AG08396 (cell line): Measurements from ENCODE around the gene WBP2.

Experiments
- DNase-seq: peaks from one replicate; pipeline ENCODE4 v3.0.0; 2012; ENCODE audit warnings: low spot score, mixed read lengths

Gene WBP2

GRCh38 chr17:75855310-75856061, at the start of gene WBP2:
Gene WBP2 (minus strand): TSS chr17:75855335. CDS start chr17:75855297, 38 bp downstream.
- DNase-seq: peak; percentile 99

GRCh38 chr17:75902406-75902805, 47.3 kb upstream of the WBP2 start:
- DNase-seq: no peak

- no peak for DNase-seq
Measured at GRCh38 chr17:75901727-75902126, 46.6 kb upstream of the WBP2 start.

DNA sequence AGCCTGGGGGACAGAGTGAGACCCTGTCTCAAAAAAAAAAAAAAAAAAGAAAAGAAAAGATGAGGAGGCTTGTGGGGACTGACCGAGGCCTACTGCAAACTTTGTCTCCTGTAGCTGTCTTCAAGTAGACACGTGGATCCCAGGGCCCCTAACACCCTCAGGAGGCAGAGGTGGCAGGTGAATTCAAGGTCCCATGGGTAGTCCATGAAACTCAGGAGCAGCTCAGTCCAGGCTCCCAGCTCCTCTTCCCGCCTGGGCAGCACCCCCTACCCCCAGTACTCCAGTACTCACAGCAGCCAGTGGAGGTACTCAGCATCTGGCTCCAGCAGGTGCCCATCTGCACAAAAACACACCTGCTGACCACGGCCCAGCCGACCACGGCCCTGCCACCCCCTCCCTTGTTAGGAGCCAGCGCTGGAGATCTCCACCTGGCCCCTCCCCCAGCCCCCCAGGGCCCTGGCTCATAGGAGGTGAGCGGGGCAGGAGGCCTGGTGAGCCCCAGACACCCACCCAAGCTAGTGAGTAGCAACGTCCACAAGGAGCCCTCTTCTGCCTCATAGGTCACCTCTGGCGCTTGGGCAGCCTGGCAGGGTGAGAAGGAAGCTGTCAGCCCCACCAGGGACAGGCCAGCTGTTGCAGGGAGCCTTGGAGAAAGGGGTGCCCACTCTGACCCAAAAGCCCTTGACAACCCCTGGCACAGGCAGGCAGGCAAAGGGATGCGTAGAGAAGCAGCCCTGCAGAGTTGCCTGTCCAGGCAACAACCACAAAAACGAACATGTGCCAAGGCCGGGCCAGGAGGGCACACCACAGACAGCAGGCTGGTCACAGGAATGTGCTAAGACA, 45.8 kb upstream of the WBP2 start:
- DNase-seq: no peak

DNA sequence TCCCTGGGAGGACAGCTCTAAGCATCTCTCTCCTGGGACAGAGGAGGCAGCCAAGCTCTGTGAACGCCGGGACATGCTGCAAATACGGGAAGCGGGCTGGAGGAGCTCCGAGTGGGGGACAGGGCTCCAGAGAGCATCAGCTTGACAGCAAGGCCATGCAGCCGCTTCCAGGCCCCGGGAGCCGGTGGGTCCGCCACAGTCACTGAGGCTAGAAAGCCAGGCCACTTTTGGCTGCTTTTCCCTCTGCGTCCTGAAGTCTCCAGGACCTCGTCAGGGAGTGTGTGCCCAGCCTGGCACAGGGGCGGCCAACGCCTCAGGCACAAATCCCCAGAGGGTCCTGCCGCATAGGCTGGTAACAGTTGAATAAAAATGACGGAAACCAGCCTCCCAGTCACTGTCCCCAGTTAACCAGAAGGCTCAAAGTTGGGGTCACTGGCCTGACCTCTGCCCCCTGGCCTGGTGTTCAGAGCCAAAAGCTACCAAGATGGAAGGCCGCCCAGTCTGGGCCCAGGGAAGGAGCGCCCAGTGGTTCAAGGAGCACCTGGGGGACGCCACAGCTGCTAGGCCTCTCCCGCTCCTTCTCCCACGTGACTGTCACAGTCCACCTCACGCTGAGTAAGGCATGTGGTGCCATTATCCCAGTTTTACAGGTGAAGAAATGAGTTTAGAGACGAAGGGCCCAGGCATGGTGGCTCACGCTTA, 44.8 kb upstream of the WBP2 start:
- DNase-seq: no peak

- no peak for DNase-seq
Measured at GRCh38 chr17:75899353-75899752, 44.2 kb upstream of the WBP2 start.

GRCh38 chr17:75898791-75899190, 43.7 kb upstream of the WBP2 start:
- no peak for DNase-seq

GRCh38 chr17:75898065-75898464, 42.9 kb upstream of the WBP2 start:
- DNase-seq: no peak

GRCh38 chr17:75897160-75898019, 42.3 kb upstream of the WBP2 start:
- no peak for DNase-seq

DNA sequence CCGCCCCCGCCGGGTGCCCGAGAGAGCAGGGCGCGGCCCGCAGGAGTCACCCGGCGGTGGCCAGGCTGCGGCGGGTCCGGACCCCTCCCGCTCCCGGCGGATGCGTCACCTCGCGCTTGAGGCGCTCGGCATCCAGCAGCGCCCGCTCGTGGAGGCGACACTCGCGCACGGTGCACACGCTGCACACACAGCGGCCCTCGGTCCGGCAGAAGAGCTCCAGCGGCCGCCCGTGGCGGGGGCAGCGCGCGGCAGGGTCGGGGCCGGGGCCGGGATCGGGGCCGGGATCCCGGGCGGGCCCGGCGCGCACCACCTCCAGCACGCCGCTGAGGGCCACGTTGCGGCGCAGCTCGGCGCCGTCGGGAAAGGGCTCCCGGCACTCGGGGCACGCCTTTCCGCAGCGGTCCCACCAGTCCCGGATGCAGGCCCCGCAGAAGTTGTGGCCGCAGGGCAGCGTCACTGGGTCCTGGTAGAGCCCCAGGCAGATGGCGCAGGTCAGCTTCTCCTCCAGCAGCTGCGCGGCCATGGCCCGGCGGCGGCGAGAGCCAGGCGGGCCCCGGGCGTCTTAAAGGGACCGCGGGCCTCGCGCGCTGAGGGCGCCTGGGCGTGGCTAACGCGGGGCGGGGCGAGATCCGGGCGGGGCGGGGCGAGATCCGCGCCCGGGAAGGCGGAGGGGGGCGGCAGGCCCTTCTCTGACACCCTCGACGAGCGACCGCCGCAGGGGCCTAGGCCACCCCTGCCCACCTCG, 41.5 kb upstream of the WBP2 start, which contains the start of gene TRIM65:
Gene TRIM65 (minus strand): TSS at position 537 of the 745 bp plus-strand sequence. CDS start 14 bp downstream, at position 523.
- DNase-seq: peak; percentile 94

DNA sequence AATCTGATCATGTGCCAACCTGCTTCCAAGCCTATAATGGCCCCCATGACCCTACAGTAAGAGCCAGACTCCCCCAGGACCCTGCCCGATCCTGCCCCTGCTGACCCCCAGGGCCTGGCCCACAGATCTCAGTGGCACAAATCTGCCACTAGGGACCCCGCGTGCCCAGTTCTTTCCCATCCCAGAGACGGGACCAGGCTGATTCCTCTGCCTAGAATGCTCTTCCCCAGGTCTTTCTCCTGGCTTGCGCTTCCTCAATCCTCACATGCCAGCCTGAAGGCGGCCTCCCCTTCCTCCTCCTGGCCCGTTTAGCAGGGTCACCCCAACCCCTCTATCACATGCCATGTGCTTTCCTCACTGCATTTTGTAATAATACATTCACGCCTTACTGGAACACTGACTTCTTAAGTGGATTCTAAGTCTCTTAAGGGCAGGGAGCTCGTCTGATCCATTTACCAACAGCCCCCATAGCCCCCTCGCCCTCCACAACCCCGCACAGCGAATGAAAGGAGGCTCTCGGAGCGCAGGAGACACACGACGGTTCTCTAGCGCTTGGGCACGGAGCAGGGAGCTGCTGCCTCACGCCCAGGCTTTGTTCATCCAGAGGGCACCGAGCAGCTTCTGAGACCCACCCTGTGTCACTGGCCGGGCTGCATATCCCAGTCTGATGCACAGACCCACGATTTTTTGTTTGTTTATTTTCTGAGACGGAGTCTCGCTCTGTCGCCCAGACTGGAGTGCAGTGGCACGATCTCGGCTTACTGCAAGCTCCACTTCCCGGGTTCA, 40.4 kb upstream of the WBP2 start:
- peak; percentile 61 for DNase-seq

DNA sequence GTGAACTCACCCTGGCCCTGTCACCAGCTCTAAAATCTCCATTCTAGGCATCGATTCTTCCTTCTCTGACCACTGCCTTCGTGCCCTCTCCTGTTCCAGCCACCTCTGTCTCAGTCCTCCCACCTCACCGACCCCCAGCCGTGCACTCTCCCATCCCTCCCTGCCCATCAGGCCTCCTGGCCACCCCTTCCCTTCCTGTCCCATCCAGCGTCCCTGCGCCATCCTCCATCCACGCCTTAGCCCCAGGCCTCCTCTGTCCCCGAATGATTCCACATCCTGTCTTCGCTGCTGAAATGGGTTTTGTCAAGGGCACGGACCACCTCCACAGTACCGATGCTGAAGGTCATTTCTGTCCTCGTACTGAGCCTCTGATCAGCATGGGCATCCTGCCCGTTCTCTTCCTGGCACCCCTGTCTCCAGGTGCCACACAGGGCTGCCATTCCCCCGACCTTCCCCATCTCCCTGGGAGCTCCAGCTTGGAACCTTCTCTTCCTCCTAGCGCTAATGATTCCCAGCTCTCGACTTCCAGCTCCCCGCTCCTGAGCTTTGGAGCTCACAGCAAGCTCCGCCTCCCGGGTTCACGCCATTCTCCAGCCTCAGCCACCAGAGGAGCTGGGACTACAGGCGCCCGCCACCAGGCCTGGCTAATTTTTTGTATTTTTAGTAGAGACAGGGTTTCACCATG, 39.1 kb upstream of the WBP2 start:
- DNase-seq: no peak

DNA sequence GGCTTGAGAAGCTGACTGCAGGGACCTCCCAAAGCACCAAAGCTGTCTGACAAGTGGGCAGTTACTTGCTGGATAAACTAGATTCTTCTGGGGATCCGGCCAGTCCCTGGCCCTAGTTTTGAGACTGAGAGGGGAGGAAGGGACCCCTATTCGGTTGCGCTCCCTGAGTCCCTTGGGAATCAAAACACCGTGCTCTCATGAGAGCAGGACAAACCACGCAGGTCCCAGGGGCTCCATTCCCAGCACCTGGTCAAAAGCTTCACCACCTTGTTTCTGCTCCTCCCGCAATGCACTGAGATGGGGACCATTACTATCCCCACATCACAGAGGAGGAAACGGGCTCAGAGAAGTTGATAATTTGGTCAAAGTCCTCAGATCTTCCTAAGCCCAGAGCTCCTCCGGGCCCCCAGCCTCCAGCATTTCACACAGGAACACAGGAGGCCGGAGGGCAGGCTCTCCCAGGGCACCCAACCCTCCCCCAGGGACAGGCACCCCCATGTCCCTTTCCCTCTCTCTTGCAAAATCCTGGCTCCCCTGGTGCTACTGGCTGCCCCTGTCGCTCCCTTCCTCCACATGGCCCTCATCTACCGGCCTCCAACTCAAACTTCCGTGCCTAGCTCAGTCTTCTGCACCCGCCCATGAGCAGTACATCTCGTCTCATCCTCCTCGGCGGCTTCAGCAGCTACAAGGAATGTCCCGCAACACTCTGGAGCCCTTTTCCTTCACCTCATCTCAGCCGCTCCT, 38.3 kb upstream of the WBP2 start:
- no peak for DNase-seq

DNA sequence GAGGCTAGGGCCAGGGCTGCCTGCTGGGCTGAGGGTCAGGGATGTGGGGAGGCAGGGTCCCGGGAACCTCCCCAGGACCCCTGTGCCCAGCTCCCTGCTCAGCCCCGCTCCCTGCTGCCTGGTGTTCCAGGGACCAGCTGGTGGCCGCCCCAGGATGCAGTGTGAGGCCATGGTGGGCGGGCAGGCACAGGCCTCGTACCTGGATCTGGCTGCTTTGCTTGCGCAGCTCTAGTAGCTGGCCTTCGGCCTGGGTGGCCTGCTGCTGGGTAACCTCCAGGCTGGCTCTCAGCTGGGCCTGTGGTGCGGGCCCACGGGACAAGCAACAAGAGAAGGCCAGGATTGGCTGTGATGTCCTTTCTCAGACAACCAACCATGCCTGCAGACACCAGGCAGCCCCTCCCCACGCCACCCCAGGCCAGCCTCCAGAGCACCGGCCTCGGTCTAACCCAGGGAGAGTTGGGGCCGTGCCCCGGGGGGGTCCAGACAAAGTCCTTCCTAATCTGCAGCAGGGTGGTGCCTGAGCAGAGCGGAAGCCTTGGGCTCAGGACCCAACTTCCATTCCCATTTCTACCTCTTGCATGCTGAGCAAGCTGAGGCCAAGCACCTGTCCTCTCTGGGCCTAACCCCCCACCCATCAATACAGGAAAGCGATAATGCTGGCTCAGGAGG, 37.6 kb upstream of the WBP2 start:
- DNase-seq: no peak

- no peak for DNase-seq
Measured at GRCh38 chr17:75891605-75892555, 36.7 kb upstream of the WBP2 start.

DNA sequence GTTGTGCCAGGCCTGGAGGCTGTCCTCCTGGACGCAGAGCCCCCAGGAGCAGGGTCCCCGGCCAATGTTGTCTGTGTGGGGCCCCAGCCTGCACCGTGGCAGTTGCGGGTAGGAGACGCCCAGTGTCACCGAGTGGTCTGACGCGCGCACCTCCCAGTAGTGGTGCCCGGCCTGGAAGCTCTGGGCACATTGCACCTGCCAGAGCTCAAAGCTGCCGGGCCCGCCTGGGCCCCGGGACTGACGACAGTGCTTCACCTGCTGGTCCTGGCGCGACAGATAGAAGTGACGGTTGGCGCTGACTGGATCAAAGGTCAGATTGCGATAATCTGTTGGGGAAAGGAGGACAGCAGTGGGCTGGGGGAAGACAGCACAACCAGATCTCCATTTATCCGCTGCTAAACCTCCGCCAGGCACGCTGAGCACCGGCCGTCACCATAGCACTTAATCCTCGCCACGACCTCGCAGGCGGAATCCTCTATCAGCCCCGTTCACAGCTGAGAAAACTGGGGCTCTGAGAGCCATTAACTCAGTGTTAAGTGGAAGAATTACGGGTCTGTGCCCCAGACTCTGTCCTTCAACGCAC, 36.0 kb upstream of the WBP2 start:
- DNase-seq: no peak

GRCh38 chr17:75889454-75889853, 34.3 kb upstream of the WBP2 start:
- no peak for DNase-seq
